PC-3 (cell line): Measurements from ENCODE around the gene TEAD4.

Experiments
- EZH2 ChIP-seq: fragments of 300-600 bp; sonication (generic); IDR thresholded peaks from one replicate; pipeline ENCODE4 v1.6.1; 2017; ENCODE audit warnings: antibody characterized with exemption, mild to moderate bottlenecking, low read length; ENCODE audit not compliant: unreplicated experiment
- TF ChIP-seq, protein P1 (sequence below): fragments of 300-600 bp; sonication (generic); conservative IDR thresholded peaks from 2 replicates; pipeline ENCODE4 v1.5.1; 2017; ENCODE audit warnings: antibody characterized with exemption, low read depth, mild to moderate bottlenecking, low read length

DNA sequence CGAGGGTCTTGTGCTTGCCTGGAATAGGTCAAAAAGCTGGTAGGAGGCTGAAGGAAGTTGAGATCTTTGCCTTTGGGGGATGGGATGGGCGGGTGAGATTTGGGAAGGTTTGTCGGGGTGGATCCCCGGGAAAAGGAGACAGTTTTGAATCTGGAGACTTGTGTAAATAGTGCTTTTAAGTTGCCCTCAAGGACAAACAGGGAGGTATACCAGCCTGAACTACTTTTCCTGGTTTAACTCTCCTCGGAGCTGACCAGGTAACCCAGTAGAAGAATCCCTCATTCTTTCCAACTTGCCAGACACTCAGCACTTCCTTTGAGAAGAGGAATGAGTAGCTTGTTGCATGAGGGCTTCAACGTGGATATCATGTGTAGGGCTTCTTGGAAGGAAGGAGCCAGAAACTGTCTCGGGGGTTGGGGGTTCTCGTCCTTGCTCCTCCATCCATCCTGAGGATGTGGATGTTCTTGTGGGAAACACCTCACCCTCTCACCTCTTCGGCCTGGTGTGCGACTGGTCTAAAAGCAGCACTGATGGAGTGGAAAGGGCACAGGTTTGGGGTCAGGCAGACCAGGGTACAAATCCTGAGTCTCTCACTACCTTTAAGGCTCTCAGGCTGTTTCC, 1.9 kb downstream of the TEAD4 start:
- TF ChIP-seq EZH2, result no peak
- TF ChIP-seq, protein P1, sequence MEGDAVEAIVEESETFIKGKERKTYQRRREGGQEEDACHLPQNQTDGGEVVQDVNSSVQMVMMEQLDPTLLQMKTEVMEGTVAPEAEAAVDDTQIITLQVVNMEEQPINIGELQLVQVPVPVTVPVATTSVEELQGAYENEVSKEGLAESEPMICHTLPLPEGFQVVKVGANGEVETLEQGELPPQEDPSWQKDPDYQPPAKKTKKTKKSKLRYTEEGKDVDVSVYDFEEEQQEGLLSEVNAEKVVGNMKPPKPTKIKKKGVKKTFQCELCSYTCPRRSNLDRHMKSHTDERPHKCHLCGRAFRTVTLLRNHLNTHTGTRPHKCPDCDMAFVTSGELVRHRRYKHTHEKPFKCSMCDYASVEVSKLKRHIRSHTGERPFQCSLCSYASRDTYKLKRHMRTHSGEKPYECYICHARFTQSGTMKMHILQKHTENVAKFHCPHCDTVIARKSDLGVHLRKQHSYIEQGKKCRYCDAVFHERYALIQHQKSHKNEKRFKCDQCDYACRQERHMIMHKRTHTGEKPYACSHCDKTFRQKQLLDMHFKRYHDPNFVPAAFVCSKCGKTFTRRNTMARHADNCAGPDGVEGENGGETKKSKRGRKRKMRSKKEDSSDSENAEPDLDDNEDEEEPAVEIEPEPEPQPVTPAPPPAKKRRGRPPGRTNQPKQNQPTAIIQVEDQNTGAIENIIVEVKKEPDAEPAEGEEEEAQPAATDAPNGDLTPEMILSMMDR, result no peak
